SK-N-SH treated with all-trans-retinoic acid at 6 μM for 48 hours (cell line): Measurements from ENCODE around the gene COL1A2.

Experiments
- ATAC-seq: fragments of 200-7000 bp; cut with Tn5 transposase; 3 replicates; pipeline ENCODE4 v1.9.1; 2020; ENCODE audit warnings: mild to moderate bottlenecking, moderate library complexity
- ARNTL ChIP-seq: fragments of 450-650 bp; formaldehyde crosslinking; IDR thresholded peaks from 2 replicates; pipeline ENCODE4 v1.5.0; 2020; ENCODE audit warnings: low read depth, mild to moderate bottlenecking, moderate library complexity, borderline replicate concordance
- BACH2 ChIP-seq: fragments of 250-450 bp; sonication (Bioruptor Pico); IDR thresholded peaks from 2 replicates; pipeline ENCODE4 v1.9.0; 2021; ENCODE audit warnings: mild to moderate bottlenecking, borderline replicate concordance
- CSDC2 ChIP-seq: fragments of 250-450 bp; sonication (Bioruptor Pico); IDR thresholded peaks from 2 replicates; pipeline ENCODE4 v1.5.0; 2020; ENCODE audit warnings: mild to moderate bottlenecking, moderate library complexity
- ESRRG ChIP-seq: fragments of 250-450 bp; sonication (Bioruptor Pico); IDR thresholded peaks from 2 replicates; pipeline ENCODE4 v1.6.1; 2021; ENCODE audit warnings: mild to moderate bottlenecking
- ISL1 ChIP-seq: fragments of 250-450 bp; sonication (Bioruptor Pico); IDR thresholded peaks from 2 replicates; pipeline ENCODE4 v2.1.2; 2022; ENCODE audit warnings: mild to moderate bottlenecking, moderate library complexity
- OSR1 ChIP-seq: fragments of 250-450 bp; sonication (Bioruptor Pico); IDR thresholded peaks from 2 replicates; pipeline ENCODE4 v1.8.0; 2022; ENCODE audit warnings: moderate library complexity, mild to moderate bottlenecking, inconsistent platforms
- PATZ1 ChIP-seq: fragments of 250-450 bp; sonication (Bioruptor Pico); IDR thresholded peaks from 2 replicates; pipeline ENCODE4 v1.8.0; 2020; ENCODE audit warnings: mild to moderate bottlenecking, moderate library complexity, borderline replicate concordance
- RARB ChIP-seq: fragments of 250-450 bp; sonication (Bioruptor Pico); IDR thresholded peaks from 2 replicates; pipeline ENCODE4 v1.8.0; 2021; ENCODE audit warnings: mild to moderate bottlenecking, moderate library complexity
- TCF4 ChIP-seq: fragments of 250-450 bp; sonication (Bioruptor Pico); IDR thresholded peaks from 2 replicates; pipeline ENCODE4 v1.8.0; 2021; ENCODE audit warnings: mild to moderate bottlenecking, moderate library complexity, borderline replicate concordance
- TOX ChIP-seq: fragments of 250-450 bp; sonication (Bioruptor Pico); IDR thresholded peaks from 2 replicates; pipeline ENCODE4 v1.8.0; 2021; ENCODE audit warnings: mild to moderate bottlenecking, moderate library complexity, borderline replicate concordance
- ZC3H10 ChIP-seq: fragments of 250-450 bp; sonication (Bioruptor Pico); IDR thresholded peaks from 2 replicates; pipeline ENCODE4 v1.5.1; 2021; ENCODE audit warnings: mild to moderate bottlenecking, moderate library complexity
- ZFP3 ChIP-seq: fragments of 250-450 bp; sonication (Bioruptor Pico); IDR thresholded peaks from 2 replicates; pipeline ENCODE4 v1.5.0; 2020; ENCODE audit warnings: mild to moderate bottlenecking, moderate library complexity
- ZNF565 ChIP-seq: fragments of 450-650 bp; formaldehyde crosslinking; conservative IDR thresholded peaks from 2 replicates; pipeline ENCODE4 v1.5.0; 2020; ENCODE audit warnings: low read depth, mild to moderate bottlenecking, moderate library complexity
- ZNF70 ChIP-seq: fragments of 450-650 bp; formaldehyde crosslinking; IDR thresholded peaks from 2 replicates; pipeline ENCODE4 v1.5.0; 2020; ENCODE audit warnings: mild to moderate bottlenecking, moderate library complexity
- ZNF8 ChIP-seq: fragments of 450-650 bp; formaldehyde crosslinking; IDR thresholded peaks from 2 replicates; pipeline ENCODE4 v1.5.0; 2020; ENCODE audit warnings: mild to moderate bottlenecking, moderate library complexity
- TF ChIP-seq, protein P1 (sequence below): fragments of 250-450 bp; sonication (Bioruptor Pico); IDR thresholded peaks from 2 replicates; pipeline ENCODE4 v1.8.0; 2021; ENCODE audit warnings: low read depth, mild to moderate bottlenecking, moderate library complexity, borderline replicate concordance
- TF ChIP-seq, protein P2 (sequence below): fragments of 250-450 bp; sonication (Bioruptor Pico); IDR thresholded peaks from 2 replicates; pipeline ENCODE4 v1.5.1; 2021; ENCODE audit warnings: mild to moderate bottlenecking, moderate library complexity
- TF ChIP-seq, protein P3 (sequence below): fragments of 250-450 bp; sonication (Bioruptor Pico); IDR thresholded peaks from 2 replicates; pipeline ENCODE4 v1.5.0; 2020; ENCODE audit warnings: mild to moderate bottlenecking, moderate library complexity

The COL1A2 gene

GRCh38 chr7:94376281-94376680 is 18.4 kb upstream of the COL1A2 start:
- ATAC-seq, result no peak
- no peak for TF ChIP-seq ZNF8 (CRISPR knock-in tag)
- no peak for TF ChIP-seq RARB (CRISPR knock-in tag)
- TF ChIP-seq TCF4, result no peak
- TF ChIP-seq, protein P1, sequence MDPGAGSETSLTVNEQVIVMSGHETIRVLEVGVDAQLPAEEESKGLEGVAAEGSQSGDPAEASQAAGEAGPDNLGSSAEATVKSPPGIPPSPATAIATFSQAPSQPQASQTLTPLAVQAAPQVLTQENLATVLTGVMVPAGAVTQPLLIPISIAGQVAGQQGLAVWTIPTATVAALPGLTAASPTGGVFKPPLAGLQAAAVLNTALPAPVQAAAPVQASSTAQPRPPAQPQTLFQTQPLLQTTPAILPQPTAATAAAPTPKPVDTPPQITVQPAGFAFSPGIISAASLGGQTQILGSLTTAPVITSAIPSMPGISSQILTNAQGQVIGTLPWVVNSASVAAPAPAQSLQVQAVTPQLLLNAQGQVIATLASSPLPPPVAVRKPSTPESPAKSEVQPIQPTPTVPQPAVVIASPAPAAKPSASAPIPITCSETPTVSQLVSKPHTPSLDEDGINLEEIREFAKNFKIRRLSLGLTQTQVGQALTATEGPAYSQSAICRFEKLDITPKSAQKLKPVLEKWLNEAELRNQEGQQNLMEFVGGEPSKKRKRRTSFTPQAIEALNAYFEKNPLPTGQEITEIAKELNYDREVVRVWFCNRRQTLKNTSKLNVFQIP (CRISPR knock-in tag), result no peak
- TF ChIP-seq TOX (CRISPR knock-in tag), result no peak
- TF ChIP-seq, protein P2, sequence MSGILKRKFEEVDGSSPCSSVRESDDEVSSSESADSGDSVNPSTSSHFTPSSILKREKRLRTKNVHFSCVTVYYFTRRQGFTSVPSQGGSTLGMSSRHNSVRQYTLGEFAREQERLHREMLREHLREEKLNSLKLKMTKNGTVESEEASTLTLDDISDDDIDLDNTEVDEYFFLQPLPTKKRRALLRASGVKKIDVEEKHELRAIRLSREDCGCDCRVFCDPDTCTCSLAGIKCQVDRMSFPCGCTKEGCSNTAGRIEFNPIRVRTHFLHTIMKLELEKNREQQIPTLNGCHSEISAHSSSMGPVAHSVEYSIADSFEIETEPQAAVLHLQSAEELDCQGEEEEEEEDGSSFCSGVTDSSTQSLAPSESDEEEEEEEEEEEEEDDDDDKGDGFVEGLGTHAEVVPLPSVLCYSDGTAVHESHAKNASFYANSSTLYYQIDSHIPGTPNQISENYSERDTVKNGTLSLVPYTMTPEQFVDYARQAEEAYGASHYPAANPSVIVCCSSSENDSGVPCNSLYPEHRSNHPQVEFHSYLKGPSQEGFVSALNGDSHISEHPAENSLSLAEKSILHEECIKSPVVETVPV (CRISPR knock-in tag), result no peak
- TF ChIP-seq ZFP3, result no peak

DNA sequence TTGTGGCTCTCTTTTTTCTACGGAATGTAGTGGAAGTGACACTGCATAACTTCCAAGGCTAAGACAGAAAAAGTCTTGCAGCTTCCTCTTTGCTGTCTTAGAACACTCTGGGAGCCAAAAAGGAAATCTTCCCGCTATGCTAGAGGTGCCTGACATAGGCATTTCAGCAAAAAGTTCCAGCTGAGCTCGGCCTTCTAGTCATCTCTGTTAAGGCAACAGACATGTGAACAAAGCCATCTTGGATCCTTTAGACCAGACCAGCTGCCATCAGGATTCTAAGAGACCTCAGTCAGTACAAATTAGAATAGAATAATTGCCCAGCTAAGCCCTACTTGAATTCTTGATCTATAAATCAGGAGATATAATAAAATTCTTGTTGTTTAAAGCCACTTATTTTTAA is 16.3 kb upstream of the COL1A2 start:
- no peak for TF ChIP-seq ZC3H10 (CRISPR knock-in tag)
- no peak for TF ChIP-seq TOX (CRISPR knock-in tag)
- TF ChIP-seq PATZ1 (CRISPR knock-in tag), result no peak
- no peak for TF ChIP-seq ZNF8 (CRISPR knock-in tag)
- TF ChIP-seq ISL1, result no peak
- no peak for TF ChIP-seq RARB (CRISPR knock-in tag)
- TF ChIP-seq ZNF565 (CRISPR knock-in tag), result no peak
- no peak for TF ChIP-seq TCF4
- no peak for TF ChIP-seq ZNF70 (CRISPR knock-in tag)
- TF ChIP-seq CSDC2 (CRISPR knock-in tag), result no peak
- no peak for TF ChIP-seq BACH2 (CRISPR knock-in tag)
- TF ChIP-seq, protein P1 (CRISPR knock-in tag), result no peak
- no peak for TF ChIP-seq ESRRG (CRISPR knock-in tag)
- TF ChIP-seq, all 23 proteins: peak for 0
- ATAC-seq, result no peak

GRCh38 chr7:94380264-94380663 is 14.4 kb upstream of the COL1A2 start:
- TF ChIP-seq ZNF8 (CRISPR knock-in tag), result no peak
- TF ChIP-seq TOX (CRISPR knock-in tag), result no peak
- no peak for TF ChIP-seq OSR1 (CRISPR knock-in tag)
- no peak for TF ChIP-seq ZC3H10 (CRISPR knock-in tag)
- no peak for TF ChIP-seq ARNTL (CRISPR knock-in tag)
- TF ChIP-seq, protein P1 (CRISPR knock-in tag), result no peak
- TF ChIP-seq ZFP3, result no peak
- TF ChIP-seq, protein P3, sequence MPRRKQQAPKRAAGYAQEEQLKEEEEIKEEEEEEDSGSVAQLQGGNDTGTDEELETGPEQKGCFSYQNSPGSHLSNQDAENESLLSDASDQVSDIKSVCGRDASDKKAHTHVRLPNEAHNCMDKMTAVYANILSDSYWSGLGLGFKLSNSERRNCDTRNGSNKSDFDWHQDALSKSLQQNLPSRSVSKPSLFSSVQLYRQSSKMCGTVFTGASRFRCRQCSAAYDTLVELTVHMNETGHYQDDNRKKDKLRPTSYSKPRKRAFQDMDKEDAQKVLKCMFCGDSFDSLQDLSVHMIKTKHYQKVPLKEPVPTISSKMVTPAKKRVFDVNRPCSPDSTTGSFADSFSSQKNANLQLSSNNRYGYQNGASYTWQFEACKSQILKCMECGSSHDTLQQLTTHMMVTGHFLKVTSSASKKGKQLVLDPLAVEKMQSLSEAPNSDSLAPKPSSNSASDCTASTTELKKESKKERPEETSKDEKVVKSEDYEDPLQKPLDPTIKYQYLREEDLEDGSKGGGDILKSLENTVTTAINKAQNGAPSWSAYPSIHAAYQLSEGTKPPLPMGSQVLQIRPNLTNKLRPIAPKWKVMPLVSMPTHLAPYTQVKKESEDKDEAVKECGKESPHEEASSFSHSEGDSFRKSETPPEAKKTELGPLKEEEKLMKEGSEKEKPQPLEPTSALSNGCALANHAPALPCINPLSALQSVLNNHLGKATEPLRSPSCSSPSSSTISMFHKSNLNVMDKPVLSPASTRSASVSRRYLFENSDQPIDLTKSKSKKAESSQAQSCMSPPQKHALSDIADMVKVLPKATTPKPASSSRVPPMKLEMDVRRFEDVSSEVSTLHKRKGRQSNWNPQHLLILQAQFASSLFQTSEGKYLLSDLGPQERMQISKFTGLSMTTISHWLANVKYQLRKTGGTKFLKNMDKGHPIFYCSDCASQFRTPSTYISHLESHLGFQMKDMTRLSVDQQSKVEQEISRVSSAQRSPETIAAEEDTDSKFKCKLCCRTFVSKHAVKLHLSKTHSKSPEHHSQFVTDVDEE (CRISPR knock-in tag), result no peak
- TF ChIP-seq PATZ1 (CRISPR knock-in tag), result no peak
- TF ChIP-seq TCF4, result no peak
- no peak for TF ChIP-seq ESRRG (CRISPR knock-in tag)
- no peak for TF ChIP-seq ISL1
- no peak for TF ChIP-seq ZNF565 (CRISPR knock-in tag)
- TF ChIP-seq CSDC2 (CRISPR knock-in tag), result no peak
- TF ChIP-seq, all 23 proteins: peak for 0
- ATAC-seq, result no peak
